Astrocyte of the cerebellum (primary cell): ENCODE results near the gene CNTNAP2.

ENCODE experiments used
- DNase-seq: peaks from one replicate; pipeline ENCODE4 v3.0.0-alpha.2; 2011; ENCODE audit warnings: low read depth
- H3K4me3 ChIP-seq: 2 replicates; pipeline ENCODE4 v1.5.1; 2011; ENCODE audit warnings: mild to moderate bottlenecking, low read depth, low read length, moderate library complexity
- in situ Hi-C: cut with HindIII; loops from 2 replicates; pipeline ENCODE4 v1.10.0; 2017; ENCODE audit warnings: low sequenced_read_pairs
- TF ChIP-seq, protein P1 (sequence below): IDR thresholded peaks from 2 replicates; pipeline ENCODE4 v1.5.1; 2012; ENCODE audit warnings: low read length, low read depth, moderate library complexity, mild to moderate bottlenecking; ENCODE audit errors: missing control alignments

Gene CNTNAP2

DNA sequence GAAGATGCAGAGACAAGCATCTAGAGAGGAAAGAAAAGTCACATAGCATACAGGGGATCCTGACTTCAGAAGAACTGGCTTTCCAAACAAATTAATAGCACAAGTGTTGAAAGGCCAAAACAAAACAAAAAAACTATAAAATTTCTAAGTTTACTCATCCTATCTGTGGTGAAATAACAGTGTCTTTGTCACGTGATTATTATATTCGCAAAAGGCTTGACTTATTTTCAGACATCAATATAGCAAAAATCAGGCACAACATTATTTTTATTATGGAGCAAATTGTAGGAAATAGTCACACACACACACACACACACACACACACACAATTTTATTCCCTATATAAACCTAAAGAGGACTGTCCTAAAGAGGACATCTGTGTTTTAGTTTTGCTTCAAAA is 272.3 kb downstream of the CNTNAP2 start:
- in situ Hi-C loops = no loop called here
- DNase-seq = no peak

DNA sequence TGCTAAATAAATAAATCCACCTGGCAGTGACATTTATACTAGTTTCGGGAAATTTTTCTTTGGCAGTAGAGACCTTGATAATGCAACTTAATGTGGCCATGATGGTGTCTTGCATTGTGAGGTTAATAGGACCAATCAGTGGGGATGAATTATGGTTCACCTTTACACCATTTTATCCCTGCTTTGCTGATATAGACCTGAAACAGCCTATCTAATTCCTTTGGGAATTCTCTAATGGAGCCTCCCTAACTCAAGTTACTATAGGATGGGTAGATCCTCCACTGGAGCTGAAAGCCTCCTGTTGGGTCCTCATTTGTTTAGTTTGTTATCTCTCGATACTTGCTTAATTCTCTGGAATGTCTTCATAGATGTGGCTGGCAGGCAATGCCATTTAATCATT is 276.7 kb downstream of the CNTNAP2 start:
- TF ChIP-seq, protein P1, sequence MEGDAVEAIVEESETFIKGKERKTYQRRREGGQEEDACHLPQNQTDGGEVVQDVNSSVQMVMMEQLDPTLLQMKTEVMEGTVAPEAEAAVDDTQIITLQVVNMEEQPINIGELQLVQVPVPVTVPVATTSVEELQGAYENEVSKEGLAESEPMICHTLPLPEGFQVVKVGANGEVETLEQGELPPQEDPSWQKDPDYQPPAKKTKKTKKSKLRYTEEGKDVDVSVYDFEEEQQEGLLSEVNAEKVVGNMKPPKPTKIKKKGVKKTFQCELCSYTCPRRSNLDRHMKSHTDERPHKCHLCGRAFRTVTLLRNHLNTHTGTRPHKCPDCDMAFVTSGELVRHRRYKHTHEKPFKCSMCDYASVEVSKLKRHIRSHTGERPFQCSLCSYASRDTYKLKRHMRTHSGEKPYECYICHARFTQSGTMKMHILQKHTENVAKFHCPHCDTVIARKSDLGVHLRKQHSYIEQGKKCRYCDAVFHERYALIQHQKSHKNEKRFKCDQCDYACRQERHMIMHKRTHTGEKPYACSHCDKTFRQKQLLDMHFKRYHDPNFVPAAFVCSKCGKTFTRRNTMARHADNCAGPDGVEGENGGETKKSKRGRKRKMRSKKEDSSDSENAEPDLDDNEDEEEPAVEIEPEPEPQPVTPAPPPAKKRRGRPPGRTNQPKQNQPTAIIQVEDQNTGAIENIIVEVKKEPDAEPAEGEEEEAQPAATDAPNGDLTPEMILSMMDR = no peak
- H3K4me3 ChIP-seq = no peak overlapping the region
- DNase-seq = no peak
- in situ Hi-C loops = no loop called here

More for the DNA sequence above, 272.3 kb downstream of the CNTNAP2 start:
- TF ChIP-seq, protein P1 = no peak
- no peak overlapping the region for H3K4me3 ChIP-seq

DNA sequence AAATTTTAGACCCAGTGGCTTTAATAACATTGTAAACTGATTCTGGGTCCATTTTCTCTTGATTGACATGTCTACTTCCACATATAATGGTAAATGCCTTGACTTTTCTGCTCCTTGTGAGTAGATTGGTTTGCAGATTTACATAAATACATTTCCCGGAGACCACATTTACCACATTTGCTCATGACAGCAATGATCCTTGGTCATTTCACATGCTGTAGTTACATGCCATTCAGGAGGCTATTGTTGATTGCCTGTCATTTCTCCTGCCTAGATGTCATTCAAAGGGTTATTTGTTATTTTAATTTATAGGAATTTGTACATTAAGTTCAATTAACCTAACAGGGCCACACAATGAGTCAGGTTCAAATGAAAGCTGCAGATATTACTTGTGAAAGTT is 280.5 kb downstream of the CNTNAP2 start:
- H3K4me3 ChIP-seq = no peak overlapping the region
- in situ Hi-C loops = no loop called here
- TF ChIP-seq, protein P1 = no peak
- no peak for DNase-seq

DNA sequence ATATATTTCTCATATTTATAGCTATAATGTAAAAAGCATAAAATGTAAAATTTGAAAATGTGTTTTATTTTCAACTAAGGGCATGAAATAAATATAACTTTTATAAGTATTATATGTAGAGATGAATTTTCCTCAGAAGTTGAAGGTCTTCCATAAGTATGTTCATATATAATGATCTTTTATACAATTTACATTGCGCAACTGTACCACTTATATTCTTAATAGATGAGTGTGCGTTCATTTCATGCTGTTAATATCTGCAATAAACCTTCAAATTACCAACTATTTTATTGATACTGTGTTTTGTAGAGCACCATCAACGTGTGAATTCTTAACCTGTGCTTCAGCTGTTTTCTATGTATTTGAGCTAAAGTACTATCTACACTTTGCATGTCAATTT is 285.3 kb downstream of the CNTNAP2 start:
- no peak for DNase-seq
- in situ Hi-C loops = no loop called here
- TF ChIP-seq, protein P1 = no peak
- H3K4me3 ChIP-seq = no peak overlapping the region

DNA sequence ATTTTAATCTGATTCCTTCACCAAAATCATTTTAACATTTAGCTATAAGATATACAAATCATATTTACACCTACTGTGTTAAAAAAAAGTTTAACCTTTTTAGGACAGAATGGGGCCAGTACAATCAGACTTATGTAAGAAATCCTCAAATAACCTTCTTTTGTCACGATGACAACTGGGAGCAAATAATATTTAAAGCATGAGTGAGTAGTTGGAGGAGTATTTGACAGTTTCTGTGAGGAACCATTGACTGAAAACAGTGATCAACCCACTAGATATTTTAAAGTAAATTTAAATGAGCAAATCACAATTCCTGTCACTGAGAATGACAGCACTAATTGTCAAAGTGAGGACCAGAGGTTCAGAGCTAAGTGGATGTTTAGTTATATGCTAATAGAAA is 289.1 kb downstream of the CNTNAP2 start:
- H3K4me3 ChIP-seq = no peak overlapping the region
- in situ Hi-C loops = no loop called here
- TF ChIP-seq, protein P1 = no peak
- DNase-seq = no peak

DNA sequence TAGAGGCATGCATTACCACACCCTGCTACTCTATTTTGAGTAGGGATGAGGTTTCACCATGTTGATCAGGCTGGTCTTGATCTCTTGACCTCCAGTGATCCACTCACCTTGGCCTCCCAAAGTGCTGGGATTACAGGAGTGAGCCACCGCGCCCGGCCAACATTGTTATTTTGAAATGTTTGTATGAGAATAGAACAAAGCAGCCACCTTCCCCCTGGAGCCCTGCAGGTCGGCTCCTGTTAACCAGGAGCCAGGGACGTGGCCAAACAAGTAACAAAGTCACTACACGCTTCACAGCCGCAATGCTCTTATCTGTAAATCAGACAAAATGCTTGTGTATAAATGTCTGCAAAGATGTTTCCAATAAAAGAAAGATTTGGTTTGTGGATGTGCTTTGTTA is 295.4 kb downstream of the CNTNAP2 start:
- DNase-seq = no peak
- no peak overlapping the region for H3K4me3 ChIP-seq
- TF ChIP-seq, protein P1 = no peak
- in situ Hi-C loops = no loop called here

DNA sequence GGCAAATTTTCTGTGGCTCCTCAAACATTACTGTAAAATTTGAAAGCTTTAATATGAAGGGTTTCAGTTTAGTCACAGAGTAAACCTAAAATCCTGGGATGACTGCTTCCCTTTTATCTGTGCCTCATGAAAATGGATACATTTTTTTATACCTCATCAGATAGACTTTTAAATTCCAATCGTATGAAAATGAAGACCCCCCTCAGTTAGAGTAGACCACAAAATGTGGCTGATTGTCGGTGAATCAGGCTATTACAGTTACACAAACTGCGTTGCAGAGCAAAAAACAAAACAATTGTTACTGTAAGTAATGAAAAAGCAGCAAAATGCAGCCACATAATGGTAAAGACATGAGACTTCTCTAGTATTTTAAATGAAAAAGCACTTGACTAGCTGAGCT is 296.2 kb downstream of the CNTNAP2 start:
- TF ChIP-seq, protein P1 = no peak
- peak; percentile 24 for DNase-seq
- no peak overlapping the region for H3K4me3 ChIP-seq
- in situ Hi-C loops = no loop called here
